Breast epithelium (tissue), 3 donors: ENCODE data around the gene SLC6A8.

Experiments
- CTCF ChIP-seq, 3 donors: fragments of 450-650 bp; IDR thresholded peaks; one replicate each; pipeline ENCODE4 v1.5.1; 2016 to 2017; ENCODE audit warnings: antibody characterized with exemption in 3 of 3, mild to moderate bottlenecking in 3 of 3, moderate library complexity in 3 of 3
- POLR2A ChIP-seq: fragments of 450-650 bp; IDR thresholded peaks from one replicate; pipeline ENCODE4 v1.6.1; 2016; ENCODE audit warnings: antibody characterized with exemption, mild to moderate bottlenecking, moderate library complexity
- POLR2AphosphoS5 ChIP-seq, 3 donors: sonication (generic); formaldehyde crosslinking; IDR thresholded peaks; one replicate each; pipeline ENCODE4 v1.6.1; 2017; ENCODE audit warnings: antibody characterized with exemption in 3 of 3

GRCh38 chrX:153644356-153645125 lies 43.2 kb upstream of the SLC6A8 start:
- no peak for TF ChIP-seq CTCF (IDR thresholded peaks at IDR 0.05)
- TF ChIP-seq POLR2A: no peak
- TF ChIP-seq POLR2AphosphoS5 (IDR thresholded peaks at IDR 0.05): no peak
